ENCODE results near the gene EHMT1. TPM values are rescaled to one million over a fixed set of nuclear protein-coding genes. Genes with fewer than 3 reads are reported as not detected.

Gene EHMT1
- total and polyA plus RNA-seq, 2 of the 13 experiments (the other 11 are each of a cell fraction or from before 2014, with no cell fraction given): 23.0 to 27.1 TPM

DNA sequence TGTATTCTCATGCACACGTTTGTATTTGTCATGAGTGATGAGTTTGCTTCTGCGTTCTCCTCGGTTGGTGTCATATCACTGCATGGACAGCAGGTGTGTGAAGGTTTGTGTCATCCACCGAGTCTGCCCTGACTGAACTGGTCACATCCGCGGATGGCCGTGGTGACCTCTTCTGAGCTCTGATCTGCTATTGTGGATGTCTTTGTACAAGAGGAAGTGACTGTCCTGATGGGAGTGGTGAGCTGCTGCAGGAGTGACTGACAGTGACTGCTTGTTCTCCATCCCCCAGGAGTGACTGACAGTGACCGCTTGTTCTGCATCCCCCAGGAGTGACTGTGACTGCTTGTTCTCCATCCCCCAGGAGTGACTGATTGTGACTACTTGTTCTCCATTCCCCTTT is 69.9 kb downstream of the EHMT1 start (continued):
- TF ChIP-seq HNF4A (CRISPR knock-in tag; IDR thresholded peaks at IDR 0.05): no peak
- peak; percentile 12 for TF ChIP-seq SKI (IDR thresholded peaks at IDR 0.05; ENCODE audit: partially characterized antibody)
- no peak for TF ChIP-seq E2F2 (CRISPR knock-in tag; IDR thresholded peaks at IDR 0.05; ENCODE audit: borderline replicate concordance)
- peak; percentile 55; the same call in 1 of the 2 replicates for TF ChIP-seq IKZF5 (CRISPR knock-in tag; IDR thresholded peaks at IDR 0.05)
- TF ChIP-seq ZNF7 (CRISPR knock-in tag; IDR thresholded peaks at IDR 0.05): no peak
- TF ChIP-seq CREB1 (IDR thresholded peaks at IDR 0.05): peak; percentile 66
- no peak for TF ChIP-seq CREB1 (CRISPR knock-in tag; IDR thresholded peaks at IDR 0.05)
- TF ChIP-seq ZNF574 (CRISPR knock-in tag; IDR thresholded peaks at IDR 0.05): no peak
- TF ChIP-seq NR2F6 (IDR thresholded peaks at IDR 0.05): no peak
- peak; percentile 32; the same call in 1 of the 2 replicates for TF ChIP-seq NR2F6 (CRISPR knock-in tag; IDR thresholded peaks at IDR 0.05)
- TF ChIP-seq, protein P1, sequence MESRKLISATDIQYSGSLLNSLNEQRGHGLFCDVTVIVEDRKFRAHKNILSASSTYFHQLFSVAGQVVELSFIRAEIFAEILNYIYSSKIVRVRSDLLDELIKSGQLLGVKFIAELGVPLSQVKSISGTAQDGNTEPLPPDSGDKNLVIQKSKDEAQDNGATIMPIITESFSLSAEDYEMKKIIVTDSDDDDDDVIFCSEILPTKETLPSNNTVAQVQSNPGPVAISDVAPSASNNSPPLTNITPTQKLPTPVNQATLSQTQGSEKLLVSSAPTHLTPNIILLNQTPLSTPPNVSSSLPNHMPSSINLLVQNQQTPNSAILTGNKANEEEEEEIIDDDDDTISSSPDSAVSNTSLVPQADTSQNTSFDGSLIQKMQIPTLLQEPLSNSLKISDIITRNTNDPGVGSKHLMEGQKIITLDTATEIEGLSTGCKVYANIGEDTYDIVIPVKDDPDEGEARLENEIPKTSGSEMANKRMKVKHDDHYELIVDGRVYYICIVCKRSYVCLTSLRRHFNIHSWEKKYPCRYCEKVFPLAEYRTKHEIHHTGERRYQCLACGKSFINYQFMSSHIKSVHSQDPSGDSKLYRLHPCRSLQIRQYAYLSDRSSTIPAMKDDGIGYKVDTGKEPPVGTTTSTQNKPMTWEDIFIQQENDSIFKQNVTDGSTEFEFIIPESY (CRISPR knock-in tag; IDR thresholded peaks at IDR 0.05): peak; percentile 98
- peak; percentile 62; the same call in 1 of the 2 replicates for TF ChIP-seq ELF3 (CRISPR knock-in tag; IDR thresholded peaks at IDR 0.05)
- peak; percentile 42; the same call in 1 of the 2 replicates for TF ChIP-seq RXRB (CRISPR knock-in tag; IDR thresholded peaks at IDR 0.05; ENCODE audit: borderline replicate concordance)
- TF ChIP-seq REXO4 (CRISPR knock-in tag; IDR thresholded peaks at IDR 0.05; ENCODE audit: borderline replicate concordance): no peak
- no peak for TF ChIP-seq GPBP1L1 (CRISPR knock-in tag; IDR thresholded peaks at IDR 0.05)
- TF ChIP-seq ZNF292 (CRISPR knock-in tag; IDR thresholded peaks at IDR 0.05; ENCODE audit: borderline replicate concordance, low read depth): peak; percentile 24; the same call in 1 of the 2 replicates
- peak; percentile 87 for TF ChIP-seq RXRA (CRISPR knock-in tag; IDR thresholded peaks at IDR 0.05)
- no peak for TF ChIP-seq ZNF441 (CRISPR knock-in tag; IDR thresholded peaks at IDR 0.05; ENCODE audit: borderline replicate concordance)

Measured in HepG2 (cell line).